ENCODE data around the gene PLCH1. TPM values are rescaled to one million over a fixed set of nuclear protein-coding genes. Genes with fewer than 3 reads are reported as not detected.

The PLCH1 gene
- total RNA-seq, 1 donor from 2014 or later, result 1.1 TPM

- peaks cover 2% of the 10 kb centered on the region for H3K27me3 Mint-ChIP-seq (ENCODE audit: unreplicated experiment)
- DNase-seq, result no peak
- H3K9me3 Mint-ChIP-seq (ENCODE audit: unreplicated experiment), result peaks cover 10% of the 10 kb centered on the region
- H3K27ac Mint-ChIP-seq (ENCODE audit: unreplicated experiment), result no peak overlapping the region
- H3K4me1 Mint-ChIP-seq (ENCODE audit: low read depth, unreplicated experiment), result peaks cover 2% of the 10 kb centered on the region
- no peak overlapping the region for H3K4me3 Mint-ChIP-seq (ENCODE audit: unreplicated experiment)
- TF ChIP-seq CTCF (IDR thresholded peaks at IDR 0.05; ENCODE audit: partially characterized antibody, unreplicated experiment), result no peak
- H3K36me3 Mint-ChIP-seq (ENCODE audit: unreplicated experiment), result peaks cover 6% of the 10 kb centered on the region
These were observed 40.9 kb upstream of the PLCH1 start for GRCh38 chr3:155785662-155786295.

GRCh38 chr3:155782390-155782953 lies 37.6 kb upstream of the PLCH1 start:
- Mint-ChIP-seq H3K36me3 (ENCODE audit: unreplicated experiment) (peaks cover 6% of the 10 kb centered on the region), H3K9me3 (ENCODE audit: unreplicated experiment) (peaks cover 5% of the 10 kb centered on the region), H3K27me3 (ENCODE audit: unreplicated experiment) (peaks cover 2% of the 10 kb centered on the region), H3K4me3 (ENCODE audit: unreplicated experiment) (no peak overlapping the region), H3K4me1 (ENCODE audit: low read depth, unreplicated experiment) (no peaks in the 10 kb centered on the region), H3K27ac (ENCODE audit: unreplicated experiment) (no peak overlapping the region)
- no peak for TF ChIP-seq CTCF (IDR thresholded peaks at IDR 0.05; ENCODE audit: partially characterized antibody, unreplicated experiment)
- DNase-seq, result no peak

- H3K4me1 Mint-ChIP-seq (ENCODE audit: low read depth, unreplicated experiment), result no peaks in the 10 kb centered on the region
These were observed 35.4 kb upstream of the PLCH1 start for GRCh38 chr3:155780291-155780690.

GRCh38 chr3:155778462-155778861 lies 33.6 kb upstream of the PLCH1 start:
- no peaks in the 10 kb centered on the region for H3K27me3 Mint-ChIP-seq (ENCODE audit: unreplicated experiment)
- H3K4me1 Mint-ChIP-seq (ENCODE audit: low read depth, unreplicated experiment), result no peaks in the 10 kb centered on the region
- H3K9me3 Mint-ChIP-seq (ENCODE audit: unreplicated experiment), result peaks cover 4% of the 10 kb centered on the region
- H3K27ac Mint-ChIP-seq (ENCODE audit: unreplicated experiment), result no peak overlapping the region
- peaks cover 6% of the 10 kb centered on the region for H3K36me3 Mint-ChIP-seq (ENCODE audit: unreplicated experiment)
- DNase-seq, result no peak
- TF ChIP-seq CTCF (IDR thresholded peaks at IDR 0.05; ENCODE audit: partially characterized antibody, unreplicated experiment), result no peak
- H3K4me3 Mint-ChIP-seq (ENCODE audit: unreplicated experiment), result no peak overlapping the region

More at GRCh38 chr3:155780291-155780690, 35.4 kb upstream of the PLCH1 start:
- H3K9me3 Mint-ChIP-seq (ENCODE audit: unreplicated experiment), result peaks cover 4% of the 10 kb centered on the region
- H3K27me3 Mint-ChIP-seq (ENCODE audit: unreplicated experiment), result no peaks in the 10 kb centered on the region
- peaks cover 6% of the 10 kb centered on the region for H3K36me3 Mint-ChIP-seq (ENCODE audit: unreplicated experiment)
- no peak for DNase-seq
- no peak overlapping the region for H3K4me3 Mint-ChIP-seq (ENCODE audit: unreplicated experiment)
- no peak overlapping the region for H3K27ac Mint-ChIP-seq (ENCODE audit: unreplicated experiment)
- no peak for TF ChIP-seq CTCF (IDR thresholded peaks at IDR 0.05; ENCODE audit: partially characterized antibody, unreplicated experiment)

- no peak overlapping the region for H3K4me3 Mint-ChIP-seq (ENCODE audit: unreplicated experiment)
- no peak for TF ChIP-seq CTCF (IDR thresholded peaks at IDR 0.05; ENCODE audit: partially characterized antibody, unreplicated experiment)
- H3K27ac Mint-ChIP-seq (ENCODE audit: unreplicated experiment), result no peak overlapping the region
- H3K9me3 Mint-ChIP-seq (ENCODE audit: unreplicated experiment), result no peaks in the 10 kb centered on the region
- no peak for DNase-seq
- peaks cover 2% of the 10 kb centered on the region for H3K27me3 Mint-ChIP-seq (ENCODE audit: unreplicated experiment)
- no peaks in the 10 kb centered on the region for H3K4me1 Mint-ChIP-seq (ENCODE audit: low read depth, unreplicated experiment)
- H3K36me3 Mint-ChIP-seq (ENCODE audit: unreplicated experiment), result peaks cover 4% of the 10 kb centered on the region
These were observed 27.9 kb upstream of the PLCH1 start for GRCh38 chr3:155772801-155773200.
